GM19025 (cell line): ENCODE results near the gene ZGPAT.

ENCODE experiments used
- ATAC-seq: cut with Tn5 transposase; IDR thresholded peaks from one replicate; pipeline ENCODE4 v1.9.1; 2021; ENCODE audit warnings: mild to moderate bottlenecking, low read depth, moderate library complexity; ENCODE audit not compliant: unreplicated experiment

The ZGPAT gene

GRCh38 chr20:63742381-63743024 lies 34.7 kb downstream of the ZGPAT start:
- no peak for ATAC-seq

DNA sequence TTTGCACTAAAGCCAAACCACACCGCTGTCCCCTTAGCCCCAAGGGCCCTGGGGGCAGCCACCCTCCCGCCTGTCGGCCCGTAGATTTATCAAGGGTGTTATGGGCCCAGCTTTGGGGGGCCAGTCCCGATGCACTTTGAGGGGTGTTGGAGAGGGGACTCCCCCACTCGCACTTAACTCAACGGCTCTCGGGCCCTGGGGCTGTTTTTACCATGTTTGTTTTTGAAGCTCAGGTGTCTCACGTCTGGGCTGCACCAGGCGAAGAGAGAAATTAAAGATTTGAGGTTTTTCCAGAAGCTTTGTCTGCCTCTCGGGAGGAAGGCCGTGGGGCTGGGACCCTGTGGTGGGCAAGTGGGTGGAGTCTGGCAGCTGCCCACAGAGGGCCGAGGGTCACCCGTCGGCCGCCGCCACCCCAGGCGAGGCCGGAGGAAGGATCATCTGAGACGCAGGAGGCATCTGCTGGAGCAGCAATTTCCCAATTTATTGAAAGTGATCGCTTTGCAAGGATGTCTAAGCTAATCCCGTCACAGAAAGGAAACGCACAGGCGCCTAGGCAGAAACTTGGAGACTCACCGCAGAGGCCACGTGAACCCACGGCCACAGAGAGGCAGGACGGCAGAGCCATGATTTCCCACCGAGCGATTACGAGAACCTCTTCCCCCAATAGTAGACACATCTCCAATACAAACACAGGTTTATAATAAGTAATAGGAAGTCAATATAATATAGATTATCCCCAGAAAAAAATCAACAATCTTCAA lies 35.6 kb downstream of the ZGPAT start:
- ATAC-seq = no peak

GRCh38 chr20:63744158-63744557 lies 36.3 kb downstream of the ZGPAT start:
- ATAC-seq = no peak

GRCh38 chr20:63744574-63745423 lies 37.0 kb downstream of the ZGPAT start:
- ATAC-seq = no peak

DNA sequence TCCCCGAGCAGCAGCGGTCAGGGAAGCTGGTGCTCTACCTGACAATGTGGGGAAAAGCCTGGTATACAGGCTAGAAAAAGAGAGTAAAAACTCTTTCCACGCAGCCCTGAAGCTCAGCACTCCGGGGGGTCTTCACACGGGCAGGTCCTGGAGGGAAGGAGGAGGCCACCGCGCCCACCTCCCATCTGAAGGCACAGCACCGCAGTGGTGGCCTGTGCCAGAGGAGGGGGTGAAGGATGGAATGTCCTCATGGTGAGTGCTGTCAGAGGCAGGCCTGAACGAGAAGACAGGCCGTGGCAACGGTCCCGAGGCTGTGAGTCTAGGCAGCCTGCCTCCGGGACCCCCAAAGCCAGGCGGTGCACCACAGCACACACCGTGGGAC lies 37.6 kb downstream of the ZGPAT start:
- ATAC-seq = no peak

GRCh38 chr20:63745961-63746731 lies 38.3 kb downstream of the ZGPAT start:
- ATAC-seq = no peak

GRCh38 chr20:63746751-63747315 lies 39.0 kb downstream of the ZGPAT start:
- ATAC-seq = no peak

GRCh38 chr20:63747622-63748069 lies 39.8 kb downstream of the ZGPAT start:
- no peak for ATAC-seq

GRCh38 chr20:63748070-63748933 lies 40.5 kb downstream of the ZGPAT start:
- ATAC-seq = no peak

DNA sequence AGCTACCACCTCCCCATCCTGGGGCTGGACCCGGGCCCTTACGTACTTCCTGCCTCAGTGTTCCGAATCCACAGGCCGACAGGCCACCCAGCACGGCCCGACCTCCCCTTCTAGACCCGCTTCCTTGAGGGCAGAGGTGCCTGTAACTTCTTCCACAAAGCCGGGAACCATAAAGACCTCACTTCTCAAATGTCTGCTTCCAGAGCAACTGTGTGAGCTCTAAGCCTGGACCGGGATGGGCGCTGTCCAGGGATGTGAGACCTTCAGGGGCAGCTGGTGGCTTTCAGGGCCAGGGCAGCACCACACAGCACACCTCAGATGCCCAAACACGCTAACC lies 41.1 kb downstream of the ZGPAT start:
- no peak for ATAC-seq

DNA sequence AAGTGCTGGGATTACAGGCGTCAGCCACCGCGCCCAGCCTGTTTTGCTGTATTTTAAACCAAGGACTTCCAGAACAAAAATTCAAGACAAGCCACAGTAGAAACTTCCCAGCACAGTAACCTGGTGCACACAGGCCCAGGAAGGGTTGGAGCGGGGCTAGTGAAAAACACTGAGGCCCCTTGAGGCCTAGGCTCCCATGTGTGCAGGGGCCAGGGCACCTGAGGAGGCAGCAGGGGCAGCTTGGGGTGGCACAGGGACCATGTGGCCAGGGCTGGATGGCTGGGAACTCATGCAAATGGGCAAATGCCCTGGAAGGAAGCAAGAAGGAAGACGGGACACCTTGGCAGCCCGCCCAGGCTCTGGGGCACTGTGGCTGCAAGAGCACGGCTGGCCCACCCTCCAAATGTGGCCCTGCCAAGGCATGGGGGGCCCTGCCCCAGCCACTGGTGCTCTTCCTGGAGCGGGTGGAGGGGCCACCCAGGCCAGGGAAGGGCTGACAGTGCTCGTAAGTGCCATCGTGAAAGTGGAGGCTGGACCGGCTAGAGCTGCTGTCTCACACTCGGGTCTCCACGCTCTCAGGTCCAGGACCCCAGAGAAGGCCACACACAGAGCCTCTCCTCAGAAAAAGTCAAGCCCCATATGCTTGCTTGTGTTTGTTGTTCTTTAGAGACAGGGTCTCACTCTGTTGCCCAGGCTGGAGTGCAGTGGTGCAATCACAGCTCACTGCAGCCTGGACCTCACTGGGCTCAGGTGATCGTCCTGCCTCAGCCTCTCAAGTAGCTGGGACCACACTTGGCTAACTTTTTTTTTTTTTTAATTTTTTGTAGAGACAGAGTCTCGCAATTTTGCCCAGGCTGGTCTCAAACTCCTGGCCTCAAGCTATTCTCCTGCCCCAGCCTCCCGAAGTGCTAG lies 42.0 kb downstream of the ZGPAT start:
- no peak for ATAC-seq

GRCh38 chr20:63750807-63751470 lies 43.1 kb downstream of the ZGPAT start:
- no peak for ATAC-seq

GRCh38 chr20:63751471-63752271 lies 43.8 kb downstream of the ZGPAT start:
- no peak for ATAC-seq

DNA sequence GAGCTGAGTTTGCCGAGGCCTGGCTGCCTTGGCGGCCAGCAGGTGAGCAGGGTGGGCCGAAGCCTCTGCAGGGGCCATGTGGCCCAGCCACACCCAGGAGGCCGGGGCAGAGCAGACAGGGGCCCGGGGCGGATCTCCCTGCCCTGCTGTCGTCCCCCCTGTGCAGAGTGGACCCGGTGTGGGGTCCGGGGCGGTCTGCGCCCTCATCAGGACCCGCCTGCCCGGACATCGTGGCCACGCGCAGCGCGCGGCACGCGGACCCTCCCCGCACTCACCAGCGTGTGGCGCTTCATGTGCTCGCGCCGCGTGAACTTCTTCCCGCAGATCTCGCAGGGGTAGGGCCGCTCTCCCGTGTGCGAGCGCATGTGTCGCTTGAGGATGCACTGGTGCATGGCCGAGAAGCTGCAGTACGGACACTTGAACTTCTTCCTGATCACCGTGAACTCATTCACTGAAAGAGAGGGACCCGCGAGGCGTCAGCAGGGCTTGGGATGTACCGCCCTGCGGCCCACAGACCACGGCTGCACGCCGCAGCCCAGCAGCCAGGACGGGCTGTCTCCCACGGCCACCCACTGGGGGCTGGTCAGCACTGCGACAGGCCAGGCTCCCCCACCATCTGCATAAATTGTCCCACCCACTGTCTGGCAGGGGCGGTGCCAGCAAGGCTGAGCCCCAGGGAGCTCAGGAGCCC lies 44.7 kb downstream of the ZGPAT start:
- ATAC-seq = no peak

DNA sequence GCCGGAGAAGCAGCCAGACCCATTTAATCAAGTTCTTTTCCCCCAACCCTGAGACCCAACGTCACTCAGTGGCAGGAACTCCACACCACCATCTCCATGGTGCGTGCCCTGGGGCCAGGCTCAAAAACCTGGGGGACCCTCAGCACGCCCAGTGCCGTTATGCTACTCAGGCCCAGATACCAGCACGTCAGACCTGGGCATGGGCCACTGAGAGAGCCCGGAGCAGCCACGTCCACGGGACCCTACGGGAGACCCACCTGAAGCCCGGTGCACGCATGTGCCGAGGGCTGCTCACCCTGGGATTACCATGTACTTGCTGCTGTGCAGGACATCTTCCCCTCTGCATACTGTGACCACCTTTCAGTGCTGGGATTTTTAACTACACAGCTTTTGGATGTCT lies 45.5 kb downstream of the ZGPAT start:
- no peak for ATAC-seq

GRCh38 chr20:63754008-63754407 lies 46.2 kb downstream of the ZGPAT start:
- ATAC-seq = no peak
